CD4-positive, CD25-positive, alpha-beta regulatory T cell (primary cell): ENCODE data around the gene HAUS8. TPM values are rescaled to one million over a fixed set of nuclear protein-coding genes. Genes with fewer than 3 reads are reported as not detected.
A peak's percentile ranks its signal among the peaks of the same experiment; 100 is the strongest.

ENCODE experiments used
- ATAC-seq, 2 donors: fragments of 150-1000 bp; cut with Tn5 transposase; one replicate each; pipeline ENCODE4 v1.10.0; 2021; ENCODE audit warnings: low read depth in 2 of 2, moderate number of reproducible peaks in 2 of 2, moderate library complexity in 1 of 2
- DNase-seq, 3 donors: peaks; one replicate each; pipeline versions ENCODE4 v3.0.0 to v3.0.0-alpha.2; 2012 to 2022; ENCODE audit warnings: mixed read lengths in 1 of 3
- H3K27ac ChIP-seq: one replicate; pipeline ENCODE4 v1.7.0; 2013; ENCODE audit warnings: mild to moderate bottlenecking, low read length; ENCODE audit not compliant: insufficient read depth, poor library complexity, severe bottlenecking
- H3K27me3 ChIP-seq: one replicate; pipeline ENCODE4 v1.7.0; 2013; ENCODE audit warnings: low read length; ENCODE audit not compliant: control insufficient read depth, insufficient read depth
- H3K36me3 ChIP-seq: one replicate; pipeline ENCODE4 v1.7.0; 2013; ENCODE audit warnings: mild to moderate bottlenecking, low read length, moderate library complexity; ENCODE audit not compliant: control insufficient read depth, insufficient read depth
- H3K4me1 ChIP-seq: 2 replicates; pipeline ENCODE4 v1.7.0; 2013; ENCODE audit warnings: mild to moderate bottlenecking, low read length; ENCODE audit not compliant: insufficient read depth, control insufficient read depth, poor library complexity, severe bottlenecking
- H3K4me3 ChIP-seq: one replicate; pipeline ENCODE4 v1.7.0; 2013; ENCODE audit warnings: low read depth, mild to moderate bottlenecking, low read length, moderate library complexity
- H3K9me3 ChIP-seq, 2 experiments: 1 replicate in 1 of 2; 2 replicates in 1 of 2; pipeline ENCODE4 v1.7.0; 2013; ENCODE audit warnings: low read length in 2 of 2, mild to moderate bottlenecking in 1 of 2, moderate library complexity in 1 of 2; ENCODE audit not compliant: control insufficient read depth in 2 of 2
- H3K27ac Mint-ChIP-seq, 3 donors: one replicate each; pipeline ENCODE4 v1.8.0; 2020 to 2022; ENCODE audit warnings: mild to moderate bottlenecking in 3 of 3, mixed read lengths in 3 of 3, moderate library complexity in 2 of 3
- H3K27me3 Mint-ChIP-seq: one replicate; pipeline ENCODE4 v1.8.0; 2022; ENCODE audit warnings: mild to moderate bottlenecking, mixed read lengths
- H3K36me3 Mint-ChIP-seq: one replicate; pipeline ENCODE4 v1.8.0; 2020; ENCODE audit warnings: mixed read lengths
- H3K4me1 Mint-ChIP-seq, 4 donors: one replicate each; pipeline ENCODE4 v1.8.0; 2020 to 2022; ENCODE audit warnings: mixed read lengths in 4 of 4, mild to moderate bottlenecking in 1 of 4
- H3K4me3 Mint-ChIP-seq, 4 donors: one replicate each; pipeline ENCODE4 v1.8.0; 2020 to 2022; ENCODE audit warnings: mild to moderate bottlenecking in 4 of 4, mixed read lengths in 4 of 4, moderate library complexity in 3 of 4
- H3K9me3 Mint-ChIP-seq, 7 donors: one replicate each; pipeline ENCODE4 v1.8.0; 2020 to 2022; ENCODE audit warnings: mixed read lengths in 7 of 7, mild to moderate bottlenecking in 3 of 7, moderate library complexity in 2 of 7
- polyA plus RNA-seq, 4 donors: library from polyadenylated mRNA; unstranded; fragments of 300-500 nt; fragmentation: Illumina TruSeq; gene quantifications; one replicate each; pipeline ENCODE4 v1.2.3, GENCODE V29; 2021
- total RNA-seq: library from RNA; stranded (reverse); gene quantifications from one replicate; pipeline ENCODE4 v1.2.3, GENCODE V29; 2022

The HAUS8 gene
- total and polyA plus RNA-seq, 5 donors from 2014 or later = 11.0 to 26.9 (median 11.2) TPM

DNA sequence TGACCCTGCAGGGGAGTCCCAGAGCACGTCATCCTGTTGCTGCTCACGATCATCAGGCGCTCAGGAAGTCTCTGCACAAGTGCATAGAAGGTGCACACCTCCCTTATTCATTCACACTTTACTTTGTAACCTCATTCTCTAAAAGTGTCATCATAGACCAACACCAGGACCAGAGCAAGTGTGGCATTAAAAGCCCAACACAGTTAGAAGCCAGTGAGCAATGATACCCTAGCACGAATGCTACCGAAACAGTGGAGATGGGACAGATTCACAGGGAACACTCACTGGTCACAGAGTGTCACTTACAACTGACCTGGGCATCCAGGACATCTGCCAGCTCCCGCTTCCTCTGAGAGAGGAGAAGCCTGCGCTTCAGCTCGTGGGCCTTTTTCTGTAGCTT, 17.0 kb downstream of the HAUS8 start:
- H3K4me3 Mint-ChIP-seq = no peak overlapping the region
- peaks cover 24% of the 10 kb centered on the region for H3K36me3 Mint-ChIP-seq
- no peak overlapping the region for H3K4me3 ChIP-seq
- peaks cover 0 to 9% (median 3%) of the 10 kb centered on the region in 4 donors for H3K4me1 Mint-ChIP-seq
- peaks cover 2% of the 10 kb centered on the region for H3K4me1 ChIP-seq
- H3K27me3 Mint-ChIP-seq = no peaks in the 10 kb centered on the region
- H3K9me3 ChIP-seq = no peaks in the 10 kb centered on the region
- ATAC-seq = no peak
- H3K27ac ChIP-seq = no peak overlapping the region
- H3K27ac Mint-ChIP-seq = peak overlapping the region in 2 of 3 donors; percentile 3 to 39
- DNase-seq = no peak
- no peaks in the 10 kb centered on the region for H3K9me3 Mint-ChIP-seq
- no peaks in the 10 kb centered on the region for H3K27me3 ChIP-seq
- H3K36me3 ChIP-seq = peaks cover 53% of the 10 kb centered on the region

DNA sequence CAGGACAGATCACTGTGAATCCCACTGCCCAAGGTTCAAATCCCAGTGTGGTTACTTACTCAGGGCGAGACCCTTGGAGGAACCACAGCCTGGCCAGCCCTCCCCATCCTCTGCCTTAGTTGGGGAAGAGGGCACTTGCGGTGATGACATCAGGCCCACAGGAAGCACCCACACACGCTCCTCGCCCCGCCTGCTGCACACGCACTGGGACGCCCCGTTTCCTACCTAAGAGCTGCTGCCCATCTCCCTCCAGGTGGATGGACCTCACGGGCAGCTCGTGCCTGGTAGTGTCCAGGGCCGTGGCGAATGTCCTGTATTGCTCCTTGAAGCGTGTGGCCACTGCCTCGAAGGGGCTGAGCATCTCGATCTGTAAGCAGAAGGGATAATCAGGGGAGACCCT, 19.6 kb downstream of the HAUS8 start:
- Mint-ChIP-seq H3K4me1 (peaks cover 0 to 3% (median under 1%) of the 10 kb centered on the region in 4 donors), H3K27me3 (no peaks in the 10 kb centered on the region), H3K4me3 (no peak overlapping the region), H3K27ac (peak overlapping the region in 1 of 3 donors; percentile 32), H3K36me3 (peaks cover 34% of the 10 kb centered on the region), H3K9me3 (no peaks in the 10 kb centered on the region)
- no peak overlapping the region for H3K27ac ChIP-seq
- H3K4me3 ChIP-seq = no peak overlapping the region
- H3K27me3 ChIP-seq = no peaks in the 10 kb centered on the region
- ATAC-seq (peak in 1 of 2 donors; percentile 11), DNase-seq (no peak)
- H3K36me3 ChIP-seq = peaks cover 61% of the 10 kb centered on the region
- H3K4me1 ChIP-seq = no peaks in the 10 kb centered on the region
- H3K9me3 ChIP-seq = no peaks in the 10 kb centered on the region

DNA sequence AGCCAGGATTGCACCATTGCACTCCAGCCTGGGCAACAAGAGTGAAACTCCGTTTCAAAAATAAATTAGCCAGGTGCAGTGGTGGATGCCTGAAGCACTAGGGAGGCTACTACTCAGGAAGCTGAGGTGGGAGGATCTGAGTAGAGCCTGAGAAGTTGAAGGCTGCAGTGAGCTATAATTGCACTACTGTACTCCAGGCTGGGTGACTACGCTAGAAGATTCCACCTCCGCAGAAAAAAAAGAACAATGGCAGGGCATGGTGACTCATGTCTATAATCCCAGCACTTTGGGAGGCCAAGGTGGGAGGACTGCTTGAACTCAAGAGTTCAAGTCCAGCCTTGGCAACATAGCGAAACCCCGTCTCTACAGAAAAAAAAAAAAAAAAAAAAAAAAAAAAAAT, 20.5 kb downstream of the HAUS8 start:
- no peak for ATAC-seq
- peaks cover 38% of the 10 kb centered on the region for H3K36me3 Mint-ChIP-seq
- no peaks in the 10 kb centered on the region for H3K27me3 Mint-ChIP-seq
- Histone ChIP-seq H3K9me3 (no peaks in the 10 kb centered on the region), H3K4me3 (no peak overlapping the region), H3K36me3 (peaks cover 65% of the 10 kb centered on the region), H3K27me3 (no peaks in the 10 kb centered on the region), H3K27ac (no peak overlapping the region), H3K4me1 (no peaks in the 10 kb centered on the region)
- H3K4me3 Mint-ChIP-seq = no peak overlapping the region
- no peak overlapping the region for H3K27ac Mint-ChIP-seq
- DNase-seq = no peak
- no peaks in the 10 kb centered on the region for H3K9me3 Mint-ChIP-seq
- H3K4me1 Mint-ChIP-seq = peaks cover 0 to 3% (median 0%) of the 10 kb centered on the region in 4 donors

DNA sequence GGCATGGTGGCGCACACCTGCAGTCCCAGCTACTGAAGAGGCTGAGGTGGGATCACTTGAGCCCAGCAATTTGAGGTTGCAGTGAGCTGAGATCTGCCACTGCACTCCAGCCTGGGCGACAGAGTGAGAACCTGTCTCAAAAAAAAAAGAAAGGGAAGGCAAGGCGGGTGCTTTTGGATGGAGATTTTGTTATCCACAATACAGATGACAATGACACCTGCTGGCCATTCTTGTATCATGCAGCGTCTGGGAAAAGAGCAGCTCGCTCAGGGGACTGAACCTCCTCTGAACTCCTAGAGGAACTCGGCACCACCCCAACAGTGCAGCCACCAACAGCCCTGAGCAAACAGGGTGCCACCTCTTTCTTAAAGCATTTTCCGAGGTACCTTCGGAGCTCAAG, 22.8 kb downstream of the HAUS8 start:
- Histone ChIP-seq H3K27ac (no peak overlapping the region), H3K4me3 (no peak overlapping the region), H3K9me3 (no peaks in the 10 kb centered on the region), H3K36me3 (peaks cover 54% of the 10 kb centered on the region), H3K4me1 (no peaks in the 10 kb centered on the region), H3K27me3 (no peaks in the 10 kb centered on the region)
- H3K9me3 Mint-ChIP-seq = no peaks in the 10 kb centered on the region
- no peaks in the 10 kb centered on the region for H3K27me3 Mint-ChIP-seq
- no peak overlapping the region for H3K27ac Mint-ChIP-seq
- peaks cover 20% of the 10 kb centered on the region for H3K36me3 Mint-ChIP-seq
- H3K4me3 Mint-ChIP-seq = no peak overlapping the region
- DNase-seq = peak; percentile 7 to 51 (median 20)
- peaks cover 0 to 3% (median 0%) of the 10 kb centered on the region in 4 donors for H3K4me1 Mint-ChIP-seq
- peak in 1 of 2 donors; percentile 18 for ATAC-seq

DNA sequence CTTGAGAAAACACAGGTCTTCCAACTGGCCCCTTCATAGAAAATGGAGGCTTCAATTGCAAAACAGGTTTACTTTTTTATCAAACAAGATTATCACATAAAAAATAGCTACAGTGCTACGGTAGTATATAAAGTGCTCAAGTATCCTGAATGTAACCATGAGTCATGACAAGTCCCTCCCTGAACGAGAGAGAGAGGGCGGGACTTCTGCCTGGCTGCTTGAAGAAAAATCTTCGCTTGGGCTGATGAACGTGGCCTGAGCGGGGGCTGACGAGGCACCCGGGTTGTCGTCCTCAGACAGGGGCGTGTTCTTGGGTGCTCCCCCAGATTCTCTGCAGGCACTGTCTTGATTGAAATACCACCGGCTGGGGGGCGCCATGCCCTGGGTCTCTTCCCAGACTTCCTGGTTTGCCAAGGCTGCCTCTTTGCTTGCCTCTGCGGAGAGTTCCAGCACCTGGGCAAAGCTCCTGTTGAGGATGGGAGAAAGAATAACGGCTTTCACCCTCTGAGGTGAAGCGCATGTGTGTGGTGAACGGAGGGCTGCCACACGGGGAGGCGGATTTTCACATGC, 25.5 kb downstream of the HAUS8 start:
- H3K4me1 ChIP-seq = no peaks in the 10 kb centered on the region
- peak overlapping the region in 2 of 3 donors; percentile 26 to 32 for H3K27ac Mint-ChIP-seq
- H3K4me3 Mint-ChIP-seq = no peak overlapping the region
- peaks cover 20% of the 10 kb centered on the region for H3K36me3 Mint-ChIP-seq
- H3K9me3 Mint-ChIP-seq = no peaks in the 10 kb centered on the region
- no peak overlapping the region for H3K4me3 ChIP-seq
- DNase-seq (no peak), ATAC-seq (no peak)
- no peaks in the 10 kb centered on the region for H3K27me3 ChIP-seq
- no peak overlapping the region for H3K27ac ChIP-seq
- no peaks in the 10 kb centered on the region for H3K27me3 Mint-ChIP-seq
- peaks cover 0 to 3% (median 0%) of the 10 kb centered on the region in 4 donors for H3K4me1 Mint-ChIP-seq
- H3K9me3 ChIP-seq = no peaks in the 10 kb centered on the region
- H3K36me3 ChIP-seq = peaks cover 40% of the 10 kb centered on the region

DNA sequence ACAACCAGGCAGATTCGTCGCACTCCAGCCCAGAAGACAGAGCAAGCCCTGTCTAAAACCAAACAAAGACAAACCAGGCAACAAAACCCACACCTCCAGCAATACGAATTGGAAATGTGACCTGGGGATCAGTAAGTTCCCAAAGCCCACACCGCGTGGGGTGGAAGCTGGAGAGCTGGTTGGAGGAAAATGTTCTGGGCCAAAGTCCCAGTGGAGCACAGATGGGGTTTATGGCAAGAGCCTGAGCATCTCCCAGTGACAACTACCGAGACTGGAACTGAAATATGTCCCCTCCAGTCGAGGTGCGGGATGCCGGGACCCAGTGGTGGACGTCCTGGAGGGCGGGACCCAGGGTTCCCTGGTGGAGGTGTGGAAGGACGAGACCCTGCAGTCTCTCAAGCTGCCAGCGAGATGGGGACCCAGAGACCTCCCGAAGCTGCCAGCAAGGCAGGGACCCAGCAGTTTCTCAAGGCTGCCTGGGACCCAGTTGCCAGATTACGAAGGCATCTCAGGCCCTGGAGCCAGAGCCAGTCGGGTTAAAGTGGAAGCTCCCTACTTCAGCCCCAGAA, 26.3 kb downstream of the HAUS8 start:
- Mint-ChIP-seq H3K36me3 (peaks cover 20% of the 10 kb centered on the region), H3K4me3 (no peak overlapping the region), H3K27me3 (no peaks in the 10 kb centered on the region), H3K4me1 (peaks cover 0 to 3% (median 0%) of the 10 kb centered on the region in 4 donors), H3K9me3 (no peaks in the 10 kb centered on the region), H3K27ac (no peak overlapping the region)
- Histone ChIP-seq H3K4me1 (no peaks in the 10 kb centered on the region), H3K27ac (no peak overlapping the region), H3K36me3 (peaks cover 37% of the 10 kb centered on the region), H3K27me3 (no peaks in the 10 kb centered on the region), H3K9me3 (no peaks in the 10 kb centered on the region), H3K4me3 (no peak overlapping the region)
- no peak for DNase-seq
- no peak for ATAC-seq

DNA sequence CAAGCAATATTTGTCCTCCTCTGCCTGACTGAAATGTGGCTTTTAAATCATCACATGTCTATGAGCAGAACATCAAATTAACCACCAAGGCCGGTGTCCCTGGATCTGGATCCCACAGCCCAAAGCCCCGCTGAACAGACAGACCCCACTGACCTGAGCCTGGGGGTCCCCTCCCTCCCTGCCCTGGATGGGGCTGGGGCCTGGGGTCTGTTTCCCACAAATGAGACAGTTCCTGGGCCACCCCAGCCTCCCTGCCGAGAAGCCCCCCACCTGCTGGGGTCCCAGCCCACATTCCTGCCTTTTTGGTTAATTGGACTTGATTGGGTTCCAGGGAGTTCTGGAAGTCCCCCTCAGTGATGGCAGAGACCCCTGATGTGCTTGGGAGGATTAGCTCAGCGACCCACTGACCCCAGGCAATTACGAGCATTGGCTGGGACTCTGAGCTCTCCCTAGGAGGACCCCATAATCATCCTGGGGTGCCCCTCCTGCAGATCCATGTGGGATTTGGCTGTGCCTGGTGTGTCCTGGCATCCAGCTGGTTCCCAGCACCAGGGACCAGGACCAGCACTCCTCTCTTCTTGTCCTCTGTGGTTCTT, 29.2 kb downstream of the HAUS8 start:
- H3K9me3 Mint-ChIP-seq = no peaks in the 10 kb centered on the region
- Histone ChIP-seq H3K36me3 (peaks cover 22% of the 10 kb centered on the region), H3K4me3 (no peak overlapping the region), H3K27ac (no peak overlapping the region), H3K4me1 (no peaks in the 10 kb centered on the region), H3K9me3 (no peaks in the 10 kb centered on the region), H3K27me3 (no peaks in the 10 kb centered on the region)
- H3K36me3 Mint-ChIP-seq = peaks cover 7% of the 10 kb centered on the region
- no peak overlapping the region for H3K4me3 Mint-ChIP-seq
- no peaks in the 10 kb centered on the region for H3K4me1 Mint-ChIP-seq
- ATAC-seq (no peak), DNase-seq (no peak)
- peak overlapping the region in 1 of 3 donors; percentile 58 for H3K27ac Mint-ChIP-seq
- peaks cover 5% of the 10 kb centered on the region for H3K27me3 Mint-ChIP-seq

DNA sequence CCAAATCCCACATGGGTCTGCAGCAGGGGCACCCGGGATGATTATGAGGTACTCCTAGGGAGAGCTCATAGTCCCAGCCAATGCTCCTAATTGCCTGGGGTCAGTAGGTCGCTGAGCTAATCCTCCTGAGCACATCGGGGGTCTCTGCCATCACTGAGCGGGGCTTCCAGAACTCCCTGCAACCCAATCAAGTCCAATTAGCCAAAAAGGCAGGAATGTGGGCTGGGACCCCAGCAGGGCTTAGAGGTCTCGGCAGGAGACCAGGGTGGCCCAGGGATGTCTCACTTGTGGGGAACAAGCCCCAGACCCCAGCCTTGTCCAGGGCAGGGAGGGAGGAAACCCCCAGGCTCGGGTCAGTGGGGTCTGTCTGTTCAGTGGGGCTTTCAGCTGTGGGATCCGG, 31.5 kb downstream of the HAUS8 start:
- no peak overlapping the region for H3K4me3 Mint-ChIP-seq
- no peak for ATAC-seq
- Histone ChIP-seq H3K36me3 (peaks cover 2% of the 10 kb centered on the region), H3K4me1 (no peaks in the 10 kb centered on the region), H3K9me3 (no peaks in the 10 kb centered on the region), H3K27me3 (no peaks in the 10 kb centered on the region), H3K4me3 (no peak overlapping the region), H3K27ac (no peak overlapping the region)
- H3K9me3 Mint-ChIP-seq = no peaks in the 10 kb centered on the region
- H3K27me3 Mint-ChIP-seq = peaks cover 5% of the 10 kb centered on the region
- H3K36me3 Mint-ChIP-seq = no peaks in the 10 kb centered on the region
- no peaks in the 10 kb centered on the region for H3K4me1 Mint-ChIP-seq
- H3K27ac Mint-ChIP-seq = no peak overlapping the region
- DNase-seq = no peak
